ENCODE measurements around the gene FEV. TPM values are rescaled to one million over a fixed set of nuclear protein-coding genes. Genes with fewer than 3 reads are reported as not detected.

Gene FEV
- total RNA-seq, 1 donor from 2014 or later: not detected

DNA sequence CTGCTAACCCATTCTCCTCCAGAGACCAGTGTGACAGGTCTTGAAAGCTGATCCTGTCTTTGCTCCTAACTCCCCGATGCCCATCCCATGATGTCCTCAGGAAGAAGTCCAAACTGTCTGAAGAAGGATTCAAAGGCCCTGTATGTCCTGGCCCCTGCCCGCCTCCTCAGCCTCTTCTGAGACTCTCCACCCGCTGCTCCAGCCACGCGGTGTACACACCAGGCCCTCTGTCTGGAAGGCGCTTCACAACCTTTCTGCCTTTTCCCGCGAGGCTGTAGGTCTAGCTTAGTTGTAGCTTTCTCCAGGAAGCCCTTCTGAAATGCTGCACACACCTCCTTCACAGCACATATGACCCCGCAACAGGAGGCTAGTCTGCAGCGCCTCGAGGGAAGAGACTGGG, 31.7 kb upstream of the FEV start:
- DNase-seq: no peak

DNA sequence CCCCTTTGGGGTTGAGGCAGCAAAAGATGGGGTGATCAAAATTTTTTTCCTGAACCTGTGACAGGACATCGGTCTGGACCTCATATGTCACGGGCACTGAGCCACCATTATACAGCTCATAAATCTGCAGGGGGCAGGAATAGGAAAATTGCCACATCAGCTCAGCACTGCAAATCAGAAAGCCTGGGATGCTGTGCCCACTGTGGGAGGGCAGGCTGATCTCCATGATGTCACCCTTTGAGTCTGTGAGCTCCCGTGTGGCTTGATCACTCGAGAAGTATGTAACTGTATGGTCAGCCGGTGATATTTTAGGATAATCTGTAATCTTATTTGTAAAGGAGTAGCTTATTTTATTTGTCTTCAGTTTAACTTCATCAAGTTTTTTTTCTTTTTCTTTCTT, 25.9 kb upstream of the FEV start:
- DNase-seq: no peak

DNA sequence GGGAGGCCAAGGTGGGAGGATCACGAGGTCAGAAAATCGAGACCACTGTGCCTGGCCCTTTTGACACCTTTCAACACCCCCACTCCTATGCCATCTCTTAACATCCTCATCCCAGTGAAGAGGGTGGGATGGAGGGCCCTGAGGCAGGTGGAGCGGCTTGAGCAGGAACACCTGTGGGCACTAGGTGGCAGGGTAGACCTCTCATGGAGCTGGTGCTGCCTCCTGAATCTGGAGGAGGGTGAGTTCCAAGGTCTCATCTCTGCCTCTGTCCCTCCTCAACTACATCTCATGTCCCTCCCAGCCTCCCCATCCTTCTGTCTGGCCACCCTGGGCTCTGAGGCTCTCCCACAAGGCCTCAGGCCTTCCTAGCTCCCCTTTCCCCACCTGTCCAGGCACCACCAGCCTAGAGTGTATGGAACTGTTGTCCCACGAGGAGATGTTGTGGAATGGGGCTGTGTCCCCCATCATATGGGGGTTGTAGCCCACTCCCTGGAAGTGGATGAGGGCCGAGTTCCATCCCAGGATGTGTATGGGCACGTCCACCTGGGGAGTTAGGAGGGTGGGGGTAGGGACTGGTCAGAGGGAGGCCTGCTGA, 25.3 kb upstream of the FEV start:
- DNase-seq: no peak

DNA sequence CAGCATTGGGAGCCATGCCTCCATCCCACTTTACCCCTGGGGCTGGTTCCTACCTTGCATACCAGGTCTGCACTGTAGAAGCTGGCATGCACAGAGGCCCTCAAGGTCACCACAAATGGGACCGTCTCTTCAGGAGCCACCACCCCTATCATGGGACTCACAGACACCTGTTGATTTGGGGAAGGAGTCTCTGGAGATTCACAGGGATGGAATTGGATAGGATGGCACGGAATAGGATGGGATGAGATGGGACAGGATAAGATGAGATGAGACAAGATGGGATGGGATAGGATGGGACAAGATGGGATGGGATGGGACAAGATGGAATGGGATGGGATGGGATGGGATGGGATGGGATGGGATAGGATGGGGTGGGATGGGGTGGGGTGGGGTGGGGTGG, 24.3 kb upstream of the FEV start:
- DNase-seq: no peak

DNA sequence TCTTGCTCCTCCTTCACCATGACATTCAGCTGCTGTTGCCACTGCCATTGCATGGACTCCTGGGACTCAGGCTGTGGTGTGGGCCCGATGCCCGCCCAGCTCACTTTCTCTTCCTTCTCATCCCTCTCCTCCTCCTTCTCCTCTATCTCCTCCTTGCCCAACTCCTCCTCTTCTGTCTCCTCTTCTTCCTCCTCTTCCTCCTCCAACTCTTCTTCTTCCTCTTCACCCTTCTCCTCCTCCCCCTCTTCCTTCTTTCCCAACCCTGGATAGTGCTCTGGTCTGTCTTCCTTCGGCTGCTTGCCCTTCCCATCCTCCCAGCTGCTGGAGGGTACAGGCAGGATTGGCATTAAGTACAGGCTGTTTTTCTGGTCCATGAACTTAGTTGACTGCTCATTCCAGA, 19.0 kb upstream of the FEV start:
- DNase-seq: no peak

DNA sequence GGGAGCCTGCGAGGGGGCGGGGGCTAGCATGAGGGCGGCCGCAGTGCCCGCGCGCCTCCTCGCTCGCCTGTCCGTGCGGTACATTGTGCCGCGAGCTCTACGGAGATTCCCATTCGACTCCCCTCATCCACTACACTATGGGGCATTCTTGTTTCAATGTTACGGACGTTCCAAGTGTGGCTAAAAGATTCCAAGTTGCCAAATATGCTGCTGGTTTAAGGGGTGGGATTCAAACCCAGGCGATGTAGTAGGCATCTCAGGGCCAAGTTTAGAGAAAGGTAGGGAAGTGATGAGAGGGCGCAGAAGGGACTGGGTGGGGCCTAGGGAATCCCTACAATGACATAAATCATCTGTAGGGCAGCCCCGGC, 18.3 kb upstream of the FEV start:
- no peak for DNase-seq

DNA sequence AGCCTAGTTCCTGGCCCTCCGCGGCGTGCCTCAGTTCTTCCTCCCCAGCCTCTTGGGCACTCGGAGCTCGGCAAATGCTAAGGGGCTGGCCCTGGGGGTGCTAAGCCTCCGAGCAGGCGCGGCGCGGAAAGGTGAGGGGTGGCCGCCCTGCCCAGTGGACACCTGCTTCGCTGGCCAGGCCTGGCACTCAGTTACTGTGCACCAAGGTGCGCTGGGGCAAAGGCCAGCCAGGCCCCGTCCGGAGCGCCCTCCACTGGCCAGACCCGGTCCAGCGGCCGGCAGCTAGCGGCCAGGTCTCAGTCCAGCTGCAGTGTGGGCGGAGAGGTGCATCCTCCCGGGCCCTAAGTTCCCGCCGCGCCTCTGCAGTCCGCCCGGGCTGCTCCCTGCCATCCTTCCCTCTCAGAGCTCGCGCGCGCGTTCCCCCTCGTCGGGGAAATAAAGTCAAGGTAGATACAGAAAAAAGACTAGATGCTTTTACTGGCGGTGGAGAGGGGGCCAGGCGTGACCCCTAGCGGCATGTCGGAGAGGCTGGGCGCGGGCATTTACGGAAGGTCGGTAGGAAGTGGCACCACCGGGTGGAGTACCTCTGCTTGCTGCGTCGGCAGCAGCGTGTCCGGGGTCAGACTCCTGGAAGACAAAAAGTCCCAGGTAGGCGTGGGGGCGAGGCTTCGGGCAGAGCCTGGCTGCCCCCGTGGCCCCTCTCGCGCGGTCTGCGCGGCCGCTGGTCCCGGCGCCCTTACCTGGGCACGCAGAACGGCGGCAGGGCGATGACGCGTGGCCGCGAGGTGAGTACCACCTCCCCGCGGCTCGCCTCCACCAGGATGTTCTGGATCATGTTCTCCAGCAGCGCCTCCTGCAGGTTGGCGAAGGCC, 17.6 kb upstream of the FEV start:
- no peak for DNase-seq

DNA sequence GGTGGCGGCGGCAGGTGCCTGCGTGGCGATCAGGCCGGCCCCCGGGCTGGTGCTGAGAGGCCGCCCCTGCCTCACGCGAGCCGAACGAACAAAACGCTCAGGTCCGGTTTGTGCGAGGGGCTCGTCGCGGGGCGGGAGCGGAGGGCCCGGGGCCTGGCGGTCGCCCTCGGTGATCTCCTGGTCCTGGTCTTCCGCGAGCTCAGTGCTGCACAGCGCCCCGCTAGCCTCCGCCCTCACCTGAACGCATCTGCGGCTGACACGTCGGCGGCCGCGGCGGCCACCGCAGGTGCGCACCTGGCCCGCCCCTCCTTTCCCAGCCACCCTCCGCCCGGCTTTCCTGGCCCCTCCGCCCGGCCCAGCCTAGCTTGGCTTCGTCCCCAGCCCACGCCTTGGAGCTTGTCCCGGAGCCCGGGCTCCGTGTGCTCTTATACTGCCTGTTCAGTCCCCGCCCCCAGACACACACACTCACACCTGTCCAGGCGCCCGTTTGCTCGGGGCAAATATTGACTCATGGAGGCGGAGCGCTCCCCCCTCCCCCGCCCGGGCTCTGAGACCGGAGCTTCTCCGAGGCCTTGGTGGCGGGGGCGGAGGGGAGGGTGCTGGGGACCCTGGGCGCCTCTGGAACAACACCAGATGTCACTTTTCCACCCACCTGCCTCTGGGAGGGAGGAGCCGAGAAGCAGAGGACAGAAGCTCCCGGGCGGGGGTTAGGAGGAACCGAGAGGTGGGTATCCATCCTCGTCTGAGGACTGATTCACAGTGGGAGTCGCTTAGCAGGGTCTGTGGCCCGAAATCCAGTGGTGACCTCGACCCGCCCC, 16.8 kb upstream of the FEV start:
- no peak for DNase-seq

DNA sequence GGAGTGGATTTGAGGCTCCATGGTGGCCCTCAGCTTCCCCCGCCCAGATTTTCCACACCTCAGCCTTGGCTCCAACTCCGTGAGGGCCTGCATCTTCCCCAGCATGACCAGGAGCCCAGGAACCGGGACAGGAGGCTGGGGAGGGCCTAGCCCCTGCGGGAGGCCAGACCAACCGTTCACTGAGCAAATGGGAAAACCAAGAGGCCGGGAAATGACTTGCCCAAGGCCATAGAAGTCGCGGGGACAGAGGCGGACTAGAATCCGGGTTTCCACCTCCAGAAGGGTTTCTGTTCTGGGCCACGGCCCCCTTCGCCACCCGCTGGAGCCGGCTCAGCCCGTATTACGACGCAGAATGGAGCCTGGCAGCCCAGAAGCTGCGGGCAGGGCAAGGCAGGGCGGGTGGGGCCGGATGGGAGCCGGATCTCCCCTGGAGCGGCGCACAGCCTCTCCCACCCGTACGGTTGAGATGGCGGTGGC, 16.2 kb upstream of the FEV start:
- DNase-seq: no peak

DNA sequence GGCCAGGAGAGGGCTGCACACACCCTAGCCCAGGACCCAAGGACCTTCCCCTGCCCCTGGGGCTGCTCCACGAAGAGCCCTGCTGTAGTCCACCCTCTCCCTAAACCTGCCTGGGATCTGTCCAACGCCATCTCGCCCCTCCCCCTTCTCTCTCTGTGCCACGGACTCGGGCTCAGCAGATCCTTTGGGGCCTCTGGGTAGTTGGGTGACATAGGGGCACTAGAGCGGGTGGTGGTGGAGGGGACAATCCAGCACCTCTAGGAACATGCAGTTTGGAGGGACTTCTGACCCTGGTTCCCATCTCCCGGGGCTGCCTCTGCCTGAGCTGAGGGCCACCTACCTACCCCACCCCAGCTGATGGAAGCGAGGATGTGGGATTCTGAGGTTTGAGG, 15.6 kb upstream of the FEV start:
- DNase-seq: no peak

DNA sequence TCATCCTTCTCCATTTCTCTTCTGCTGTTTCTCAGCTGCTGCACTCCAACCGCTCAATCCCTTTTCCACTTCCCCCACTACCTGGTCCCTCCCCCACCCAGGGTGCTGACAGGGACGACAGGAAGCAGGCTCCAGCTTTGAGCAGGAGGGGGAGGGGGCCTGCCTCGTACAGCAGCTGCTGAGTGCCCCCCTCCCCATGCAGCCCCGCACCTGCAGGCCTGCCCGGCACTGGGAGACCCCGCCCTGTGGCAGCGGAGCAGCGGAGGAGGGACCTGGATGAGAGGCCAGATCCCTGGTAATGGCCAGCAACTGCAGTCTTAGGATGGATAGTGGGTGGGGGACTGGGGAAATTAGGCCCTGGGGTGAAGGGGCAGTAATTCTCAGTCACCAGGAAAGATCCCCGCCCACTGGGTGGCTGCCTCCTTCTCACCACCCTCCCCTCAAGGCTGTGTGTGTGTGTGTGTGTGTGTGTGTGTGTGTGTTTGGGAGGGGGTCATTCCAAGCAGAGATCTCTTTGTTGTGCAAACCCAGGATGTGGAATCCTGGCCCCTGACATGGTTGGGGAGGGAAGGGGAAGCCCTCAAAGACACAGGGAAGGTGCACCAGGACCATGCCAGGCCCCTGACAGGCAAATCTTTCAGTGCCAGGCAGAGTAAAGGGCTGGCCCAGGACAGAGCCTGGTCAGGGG, 15.0 kb upstream of the FEV start:
- DNase-seq: no peak

DNA sequence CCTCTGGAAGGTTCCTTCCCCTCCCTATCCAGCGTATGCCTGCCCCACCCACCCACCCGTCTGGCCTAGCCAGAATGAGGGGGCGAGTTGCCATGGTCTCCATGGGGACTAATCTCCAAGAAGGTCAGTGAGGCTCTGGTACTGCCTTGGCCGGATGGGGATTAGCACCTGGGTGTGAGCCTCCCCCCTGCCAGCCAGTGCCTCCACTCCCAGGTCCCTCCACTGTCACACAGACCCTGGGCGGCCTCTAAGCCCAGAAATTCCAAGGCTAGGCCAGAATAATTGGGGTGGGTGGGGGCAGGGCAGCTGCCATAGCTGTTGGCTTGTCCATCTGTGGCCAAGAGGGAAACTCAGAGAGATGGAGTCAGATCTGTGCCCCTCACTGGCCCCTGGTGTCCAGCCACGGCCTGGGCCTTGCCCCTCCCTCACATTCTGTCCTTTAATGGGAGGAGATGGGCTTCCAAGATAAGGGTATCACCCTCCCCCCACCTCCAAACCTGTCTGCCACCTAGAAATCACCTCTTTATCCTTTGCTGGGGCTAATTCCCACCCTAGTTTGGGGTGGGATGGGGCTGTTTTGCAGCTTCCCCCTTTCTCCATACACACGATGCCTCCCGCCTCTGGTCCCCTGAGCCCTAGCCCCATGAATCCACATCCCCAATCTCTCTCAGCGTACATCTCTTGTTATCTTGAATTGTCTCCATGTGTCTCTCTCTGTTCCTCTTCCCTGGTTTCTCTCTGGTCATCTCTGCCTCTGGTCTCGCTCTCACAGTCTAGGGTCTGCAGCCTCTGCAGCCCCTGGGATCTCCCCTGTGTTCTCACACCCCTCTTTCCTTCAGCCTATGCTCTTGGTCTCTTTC, 14.3 kb upstream of the FEV start:
- DNase-seq: no peak

DNA sequence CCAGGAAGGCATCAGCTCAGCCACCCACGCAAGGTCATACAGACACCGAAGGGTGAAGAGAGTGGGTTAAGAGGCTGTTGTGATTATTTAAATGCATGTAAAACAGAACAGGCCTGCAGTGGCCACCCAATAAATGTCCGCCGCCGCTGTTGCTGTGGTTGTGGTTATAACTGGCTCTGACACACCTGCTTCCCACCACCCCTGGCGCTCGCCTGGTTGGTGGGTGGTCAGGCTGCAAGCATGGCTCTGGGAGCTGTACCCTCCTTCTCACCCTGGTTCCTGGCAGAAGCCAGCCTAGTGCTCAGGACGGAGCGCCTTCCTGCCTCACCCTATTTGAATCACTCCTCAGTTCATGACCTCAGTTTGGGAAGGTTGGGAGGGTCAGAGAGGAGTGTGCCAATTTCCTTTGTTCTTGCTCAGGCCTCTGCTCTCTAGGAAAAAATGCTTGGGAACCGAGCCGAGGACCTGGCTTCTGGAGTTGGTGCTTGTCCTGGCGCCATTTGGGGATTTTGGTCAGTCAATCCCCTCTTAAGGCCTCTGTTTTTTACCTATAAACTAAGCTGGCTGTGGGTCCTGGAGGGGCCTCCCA, 13.5 kb upstream of the FEV start:
- no peak for DNase-seq

DNA sequence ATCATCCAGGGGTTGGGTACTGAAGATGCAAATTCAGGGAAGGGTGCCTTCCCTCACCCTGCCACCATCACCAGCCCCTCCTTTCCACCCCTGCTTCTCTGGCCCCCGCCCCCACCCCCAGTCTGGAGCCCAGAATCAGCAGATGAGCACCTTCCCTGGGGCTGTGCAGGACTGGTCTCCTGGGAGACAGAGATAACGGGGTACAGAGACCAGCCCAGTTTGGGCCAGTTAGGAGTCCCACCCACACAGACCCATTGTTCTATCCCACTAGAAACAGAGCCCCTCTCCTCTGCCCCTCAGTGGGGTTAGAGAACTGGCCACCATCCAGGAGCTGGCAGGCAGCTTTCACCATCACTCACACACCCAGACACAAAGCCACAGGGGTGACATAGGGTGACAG, 12.7 kb upstream of the FEV start:
- DNase-seq: no peak

DNA sequence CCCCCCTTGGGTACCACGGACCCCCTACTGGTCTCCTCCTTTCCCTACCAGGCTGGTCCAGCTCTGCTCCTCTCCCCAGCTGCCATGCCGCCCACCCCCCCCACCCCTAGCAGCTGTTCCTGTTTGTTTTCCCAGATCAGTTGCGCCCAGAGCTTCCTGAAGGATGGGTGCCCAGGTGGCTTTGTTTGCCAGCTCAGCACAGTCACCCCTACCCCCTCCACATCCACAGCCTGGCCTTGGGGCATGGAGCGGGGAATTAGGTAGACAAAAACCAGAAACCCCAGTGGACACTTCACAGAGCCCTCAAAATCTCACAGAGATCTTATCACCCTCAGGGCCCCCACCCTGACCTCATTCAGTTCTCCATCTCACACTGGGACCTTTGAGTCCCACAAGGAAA, 12.0 kb upstream of the FEV start:
- DNase-seq: no peak

DNA sequence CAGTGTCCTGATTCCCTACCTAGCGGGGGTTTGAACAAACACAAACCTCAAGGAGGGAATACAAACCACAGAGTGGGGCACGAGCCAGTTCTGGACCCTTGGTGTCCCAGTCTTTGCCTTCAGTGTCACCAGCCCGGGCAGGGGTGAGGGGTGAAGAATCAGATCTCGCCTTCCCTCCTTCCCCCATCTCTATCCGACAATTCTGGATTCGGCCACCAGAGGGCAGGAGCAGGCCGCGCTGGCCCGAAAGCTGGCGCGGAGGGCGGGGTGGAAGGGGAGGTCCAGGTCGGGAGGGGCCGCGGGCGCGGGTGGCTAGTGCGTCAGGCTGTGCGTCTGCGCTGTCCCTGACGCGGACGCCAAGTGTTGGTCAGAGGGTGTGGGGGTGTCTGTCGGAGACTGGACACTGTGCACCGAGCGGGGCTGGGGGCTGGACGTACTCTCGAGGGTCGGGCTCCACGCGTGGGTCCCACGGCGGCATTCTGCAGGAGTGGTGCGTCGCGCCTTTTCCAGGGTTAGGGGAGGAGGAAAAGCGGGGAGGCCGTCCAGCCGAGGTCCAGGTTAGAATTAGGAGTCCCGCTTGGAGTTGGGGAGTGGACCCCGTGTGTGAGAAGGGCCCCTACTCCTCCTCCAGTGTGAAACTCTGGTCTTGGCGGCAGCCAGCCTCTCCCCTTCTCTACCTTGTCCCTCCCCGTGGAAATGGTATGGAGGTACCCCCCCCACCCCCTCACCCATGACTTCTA, 11.2 kb upstream of the FEV start:
- peak; percentile 13 for DNase-seq

DNA sequence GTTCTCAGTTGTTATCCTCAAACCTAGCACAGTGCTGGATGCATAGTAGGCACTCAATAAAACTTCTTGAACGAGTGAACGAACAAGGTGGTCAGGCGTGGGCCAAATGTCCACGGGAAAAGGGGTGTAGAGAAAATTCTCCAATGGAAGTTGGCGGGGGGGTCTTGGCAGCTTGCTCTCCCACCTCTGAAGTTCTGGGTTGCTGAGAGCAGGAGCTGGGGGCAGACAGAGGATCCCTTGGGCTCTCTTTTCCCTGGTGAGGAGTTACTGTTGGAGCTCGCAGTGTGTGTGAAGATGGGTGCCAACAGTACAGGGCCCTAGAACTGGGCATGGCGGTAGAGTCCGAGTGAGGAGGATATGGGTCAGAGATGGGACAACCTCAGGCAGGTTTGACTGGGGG, 10.6 kb upstream of the FEV start:
- DNase-seq: no peak

DNA sequence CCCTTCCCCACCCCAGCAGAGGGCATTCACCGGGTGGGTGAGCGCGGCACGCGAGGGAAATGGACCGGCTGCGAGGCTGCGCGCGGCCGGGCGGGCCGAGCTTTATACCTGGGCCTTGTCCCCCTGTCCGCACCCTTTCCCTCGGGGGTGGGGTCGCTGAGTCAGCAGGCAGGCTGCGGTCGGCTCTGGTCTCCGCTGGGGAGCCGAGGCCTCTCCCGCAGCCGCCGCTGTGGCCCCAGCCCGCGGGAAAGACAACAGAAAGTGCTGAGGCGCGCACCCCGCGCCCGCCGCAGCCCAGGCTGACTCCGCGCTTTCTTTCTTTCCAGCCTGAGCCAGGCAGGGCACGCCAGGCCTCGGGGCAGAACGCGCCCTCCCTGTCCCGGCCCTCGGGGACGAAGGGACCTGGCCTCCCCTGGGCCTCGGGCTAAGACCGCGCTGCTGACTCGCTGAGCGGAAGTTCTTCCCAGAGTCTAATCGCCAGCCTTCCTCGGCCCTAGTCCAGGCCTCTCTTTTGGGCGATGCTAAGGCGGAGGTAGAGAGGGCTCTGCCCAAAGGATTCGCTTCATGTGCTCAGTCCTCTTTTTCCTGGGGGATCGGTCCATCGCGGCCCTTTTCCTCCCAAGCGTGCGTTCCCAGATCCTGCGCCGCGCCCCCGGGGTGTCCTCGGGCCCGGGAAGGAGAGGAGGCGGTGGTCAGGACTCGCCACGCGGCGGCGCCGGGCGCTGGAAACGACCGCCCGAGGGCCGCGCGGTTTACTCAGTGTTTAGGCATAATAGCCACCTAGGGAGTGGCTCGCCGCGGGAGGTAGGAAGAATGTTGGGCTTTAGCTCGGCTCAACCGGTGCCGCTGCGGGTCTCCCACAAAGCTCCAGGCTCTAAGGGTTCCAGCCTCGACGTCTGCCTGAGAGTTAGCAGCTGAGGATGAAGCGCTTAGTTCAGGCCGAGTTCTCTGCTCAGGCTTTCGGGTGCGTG, 8.6 kb upstream of the FEV start, which contains the start of gene CRYBA2:
CRYBA2 (minus strand) TSS at position 78 of the 971 bp plus-strand sequence. CDS start 246 bp downstream, outside the sequence.
- DNase-seq: no peak

Measured in skin of body (tissue), 2 donors.